Stomach (tissue), 9 donors: ENCODE results near the gene NR1H4. TPM values are rescaled to one million over a fixed set of nuclear protein-coding genes. Genes with fewer than 3 reads are reported as not detected.
A peak's percentile ranks its signal among the peaks of the same experiment; 100 is the strongest.
"Not testable (repeated sequence)": the region's sequence is repeated elsewhere in the genome, so short reads cannot be mapped to it uniquely, and the experiment has no call there.

Experiments
- DNase-seq, 2 donors: peaks; one replicate each; pipeline versions ENCODE4 v3.0.0 to v3.0.0-alpha.2; 2013 to 2019
- H3K27ac ChIP-seq, 5 donors: fragments of 200-600 bp in 4 of 5; sonication (generic) in 4 of 5; one replicate each; pipeline ENCODE4 v1.5.1; 2013 to 2019; ENCODE audit warnings: mild to moderate bottlenecking in 1 of 5, moderate library complexity in 1 of 5
- H3K27me3 ChIP-seq, 3 donors: fragments of 200-600 bp; sonication (generic); one replicate each; pipeline ENCODE4 v1.5.1; 2017 to 2019; ENCODE audit warnings: mixed run types in 1 of 3
- H3K36me3 ChIP-seq, 4 donors: fragments of 200-600 bp; sonication (generic); 1 replicate in 3 of 4; 2 replicates in 1 of 4; pipeline ENCODE4 v1.5.1; 2016 to 2019
- H3K4me1 ChIP-seq, 4 donors: fragments of 200-600 bp; sonication (generic); one replicate each; pipeline ENCODE4 v1.5.1; 2016 to 2019
- H3K4me3 ChIP-seq, 4 donors: fragments of 200-600 bp; sonication (generic) in 3 of 4; one replicate each; pipeline ENCODE4 v1.5.1; 2016 to 2019; ENCODE audit warnings: mild to moderate bottlenecking in 1 of 4
- H3K9me3 ChIP-seq, 4 donors: fragments of 200-600 bp; sonication (generic); one replicate each; pipeline ENCODE4 v1.5.1; 2016 to 2019
- CTCF ChIP-seq, 7 experiments: fragments of 450-650 bp in 4 of 7; fragments of 200-600 bp in 3 of 7; sonication (generic) in 3 of 7; IDR thresholded peaks; one replicate each; pipeline ENCODE4 v1.5.1; 2016 to 2019; ENCODE audit warnings: antibody characterized with exemption in 7 of 7, control low read depth in 2 of 7, mild to moderate bottlenecking in 1 of 7
- EP300 ChIP-seq: sonication (generic); formaldehyde crosslinking; IDR thresholded peaks from one replicate; pipeline ENCODE4 v1.6.1; 2017; ENCODE audit warnings: antibody characterized with exemption
- POLR2A ChIP-seq, 4 donors: fragments of 450-650 bp; IDR thresholded peaks; one replicate each; pipeline ENCODE4 v1.6.1; 2016; ENCODE audit warnings: antibody characterized with exemption in 4 of 4, control low read depth in 2 of 4, mild to moderate bottlenecking in 1 of 4, moderate library complexity in 1 of 4
- POLR2AphosphoS5 ChIP-seq, 3 donors: sonication (generic); formaldehyde crosslinking; IDR thresholded peaks; one replicate each; pipeline ENCODE4 v1.6.1; 2016; ENCODE audit warnings: antibody characterized with exemption in 3 of 3
- WGBS, 5 donors: extraction: QIAGEN DNeasy Blood & Tissue Kit in 3 of 5; methylation state at CpG; one replicate each; pipeline versions ENCODE4 v1.1.5 to v1.1.7; 2013 to 2018; 5-methylcytosine and 5-hydroxymethylcytosine counted together
- intact Hi-C: fragments of 100-400 bp; cut with DNase I; formaldehyde crosslinking; loops from one replicate; pipeline ENCODE4 v1.15.1; 2023; ENCODE audit warnings: low total_unique reads
- polyA plus RNA-seq, 3 donors: library from polyadenylated mRNA; stranded (reverse); fragments of 200-250 nt; gene quantifications; one replicate each; pipeline ENCODE4 v1.2.3, GENCODE V29; 2013
- total RNA-seq, 5 donors: library from RNA; depleted of rRNA; stranded (reverse); fragments of >200 nt; gene quantifications; one replicate each; pipeline versions ENCODE4 v1.1.0 to v1.2.3, GENCODE V29; 2014 to 2016
- donor health status: healthy with polysubstance abuse.
- donor health status: Bipolar disorder and iron deficiency.
- donor health status: healthy.

Gene NR1H4
- total and polyA plus RNA-seq, 8 donors = 0.46 to 6.7 (median 2.9) TPM; not detected in 3

- no peak overlapping the region for H3K27ac ChIP-seq
- WGBS, 5 donors = 91 to 99% (median 96%) methylated on average over 2 of the region's 2 CpGs
- no peak for TF ChIP-seq EP300
- no peak for TF ChIP-seq POLR2A (IDR thresholded peaks at IDR 0.05)
- TF ChIP-seq CTCF (IDR thresholded peaks at IDR 0.05) = no peak
- no peak for TF ChIP-seq POLR2AphosphoS5 (IDR thresholded peaks at IDR 0.05)
- H3K36me3 ChIP-seq = no peaks in the 10 kb centered on the region
- peaks cover 0 to 5% (median 2%) of the 10 kb centered on the region in 4 donors for H3K4me1 ChIP-seq
- H3K9me3 ChIP-seq = no peaks in the 10 kb centered on the region
- no peaks in the 10 kb centered on the region for H3K27me3 ChIP-seq
- H3K4me3 ChIP-seq = no peak overlapping the region
- DNase-seq = no peak
- intact Hi-C loops = no loop called here
These were observed 83.7 kb downstream of the NR1H4 start for GRCh38 chr12:100557357-100557756.

- not testable (repeated sequence) for DNase-seq
- WGBS, 5 donors = 95 to 98% (median 96%) methylated on average over 8 to 21 of the region's 21 CpGs
These were observed 85.6 kb downstream of the NR1H4 start for GRCh38 chr12:100559261-100559660.

GRCh38 chr12:100564090-100564489, 90.4 kb downstream of the NR1H4 start:
- peak in 1 of 2 donors; percentile 30 for DNase-seq

More at GRCh38 chr12:100559261-100559660, 85.6 kb downstream of the NR1H4 start:
- H3K27ac ChIP-seq, H3K9me3 ChIP-seq, H3K4me3 ChIP-seq, H3K36me3 ChIP-seq, H3K27me3 ChIP-seq, intact Hi-C loops, H3K4me1 ChIP-seq: not testable (repeated sequence)

GRCh38 chr12:100564905-100565467, 91.3 kb downstream of the NR1H4 start:
- peaks cover 0 to 3% (median 0%) of the 10 kb centered on the region in 3 donors for H3K27me3 ChIP-seq
- no peak for DNase-seq
- H3K4me1 ChIP-seq = peaks cover 0 to 7% (median 0%) of the 10 kb centered on the region in 4 donors
- TF ChIP-seq POLR2A (IDR thresholded peaks at IDR 0.05) = no peak
- no peak for TF ChIP-seq EP300
- TF ChIP-seq CTCF (IDR thresholded peaks at IDR 0.05) = no peak
- no peak for TF ChIP-seq POLR2AphosphoS5 (IDR thresholded peaks at IDR 0.05)
- H3K4me3 ChIP-seq = no peak overlapping the region
- H3K36me3 ChIP-seq = no peaks in the 10 kb centered on the region
- H3K9me3 ChIP-seq = no peaks in the 10 kb centered on the region
- no peak overlapping the region for H3K27ac ChIP-seq
- intact Hi-C loops = no loop called here
- 90 to 98% (median 94%) methylated on average over 6 of the region's 6 CpGs for WGBS, 5 donors

More at GRCh38 chr12:100564090-100564489, 90.4 kb downstream of the NR1H4 start:
- H3K36me3 ChIP-seq = no peaks in the 10 kb centered on the region
- intact Hi-C loops = no loop called here
- H3K9me3 ChIP-seq = no peaks in the 10 kb centered on the region
- no peak overlapping the region for H3K27ac ChIP-seq
- 56 to 71% (median 58%) methylated on average over 2 of the region's 2 CpGs for WGBS, 5 donors
- peaks cover 0 to 7% (median 0%) of the 10 kb centered on the region in 4 donors for H3K4me1 ChIP-seq
- peaks cover 0 to 3% (median 0%) of the 10 kb centered on the region in 3 donors for H3K27me3 ChIP-seq
- no peak for TF ChIP-seq CTCF (IDR thresholded peaks at IDR 0.05)
- no peak for TF ChIP-seq POLR2A (IDR thresholded peaks at IDR 0.05)
- TF ChIP-seq POLR2AphosphoS5 (IDR thresholded peaks at IDR 0.05) = no peak
- no peak for TF ChIP-seq EP300
- H3K4me3 ChIP-seq = no peak overlapping the region

GRCh38 chr12:100565987-100566545, 92.4 kb downstream of the NR1H4 start:
- no peaks in the 10 kb centered on the region for H3K36me3 ChIP-seq
- no peak overlapping the region for H3K27ac ChIP-seq
- intact Hi-C loops = no loop called here
- H3K4me3 ChIP-seq = no peak overlapping the region
- 69 to 80% (median 75%) methylated on average over 3 of the region's 3 CpGs for WGBS, 5 donors
- H3K4me1 ChIP-seq = peaks cover 0 to 7% (median 0%) of the 10 kb centered on the region in 4 donors
- TF ChIP-seq POLR2AphosphoS5 (IDR thresholded peaks at IDR 0.05) (no peak), CTCF (IDR thresholded peaks at IDR 0.05) (no peak), EP300 (no peak), POLR2A (IDR thresholded peaks at IDR 0.05) (no peak)
- no peak for DNase-seq
- H3K9me3 ChIP-seq = no peaks in the 10 kb centered on the region
- H3K27me3 ChIP-seq = peaks cover 0 to 3% (median 0%) of the 10 kb centered on the region in 3 donors
